SIG-M5 treated with dmso at 0.1 percent for 504 hours (cell line): ENCODE measurements around the gene ERICH6B.

Experiments
- DNase-seq: peaks from one replicate; lab custom pipeline; 2025; ENCODE audit not compliant: unreplicated experiment; lab: John Stamatoyannopoulos, UW

ERICH6B gene

GRCh38 chr13:45545686-45546409, 69.7 kb downstream of the ERICH6B start:
- DNase-seq: no peak

GRCh38 chr13:45544520-45544919, 71.0 kb downstream of the ERICH6B start:
- no peak for DNase-seq

GRCh38 chr13:45542878-45543277, 72.7 kb downstream of the ERICH6B start:
- DNase-seq: no peak

- no peak for DNase-seq
Measured at GRCh38 chr13:45542391-45542790, 73.1 kb downstream of the ERICH6B start.

GRCh38 chr13:45541806-45542205, 73.7 kb downstream of the ERICH6B start:
- no peak for DNase-seq

GRCh38 chr13:45540864-45541263, 74.7 kb downstream of the ERICH6B start:
- DNase-seq: no peak

GRCh38 chr13:45540195-45540594, 75.3 kb downstream of the ERICH6B start:
- no peak for DNase-seq

- no peak for DNase-seq
Measured at GRCh38 chr13:45538382-45538781, 77.2 kb downstream of the ERICH6B start.

- no peak for DNase-seq
Measured at GRCh38 chr13:45537516-45537915, 78.0 kb downstream of the ERICH6B start.

GRCh38 chr13:45536224-45536623, 79.3 kb downstream of the ERICH6B start:
- no peak for DNase-seq

- DNase-seq: no peak
Measured at GRCh38 chr13:45534604-45535003, 80.9 kb downstream of the ERICH6B start.

- DNase-seq: no peak
Measured at GRCh38 chr13:45529758-45530157, 85.8 kb downstream of the ERICH6B start.

GRCh38 chr13:45527699-45528462, 87.7 kb downstream of the ERICH6B start:
- DNase-seq: no peak

GRCh38 chr13:45522571-45522970, 93.0 kb downstream of the ERICH6B start:
- no peak for DNase-seq

GRCh38 chr13:45521297-45521696, 94.2 kb downstream of the ERICH6B start:
- DNase-seq: peak; percentile 57

- no peak for DNase-seq
Measured at GRCh38 chr13:45519493-45519892, 96.0 kb downstream of the ERICH6B start.

GRCh38 chr13:45518525-45519245, 96.9 kb downstream of the ERICH6B start:
- no peak for DNase-seq

- no peak for DNase-seq
Measured at GRCh38 chr13:45516757-45517156, 98.8 kb downstream of the ERICH6B start.

GRCh38 chr13:45512098-45512496, 103.4 kb downstream of the ERICH6B start:
- no peak for DNase-seq

- peak; percentile 71 for DNase-seq
Measured at GRCh38 chr13:45511310-45512097, 104.0 kb downstream of the ERICH6B start.

- no peak for DNase-seq
Measured at GRCh38 chr13:45510672-45511071, 104.9 kb downstream of the ERICH6B start.
